Astrocyte (in vitro differentiated cells and primary cell): ENCODE results near the gene APH1B. TPM values are rescaled to one million over a fixed set of nuclear protein-coding genes. Genes with fewer than 3 reads are reported as not detected.

ENCODE experiments used
- DNase-seq: peaks from one replicate; pipeline ENCODE4 v3.0.0-alpha.2; 2010; ENCODE audit warnings: low read depth
- FAIRE-seq: peaks from 2 replicates; lab custom pipeline; 2011; peaks lifted over from hg19 to GRCh38; lab: Jason Lieb, UNC
- H2AFZ ChIP-seq: 2 replicates; pipeline ENCODE4 v1.6.0; 2012; ENCODE audit warnings: low read depth, low read length, inconsistent platforms
- H3K27ac ChIP-seq: 2 replicates; pipeline ENCODE4 v1.5.1; 2011; ENCODE audit warnings: low read depth, low read length, inconsistent platforms
- H3K27me3 ChIP-seq: 2 replicates; pipeline ENCODE4 v1.6.0; 2011; ENCODE audit warnings: low read length, inconsistent platforms; ENCODE audit not compliant: insufficient read depth
- H3K36me3 ChIP-seq: 2 replicates; pipeline ENCODE4 v1.5.1; 2011; ENCODE audit warnings: low read length, inconsistent platforms; ENCODE audit not compliant: insufficient read depth
- H3K4me1 ChIP-seq: 2 replicates; pipeline ENCODE4 v1.5.1; 2011; ENCODE audit warnings: low read length, inconsistent platforms; ENCODE audit not compliant: insufficient read depth
- H3K4me2 ChIP-seq: 2 replicates; pipeline ENCODE4 v1.6.0; 2012; ENCODE audit warnings: low read length, inconsistent platforms
- H3K4me3 ChIP-seq: 2 replicates; pipeline ENCODE4 v1.5.1; 2011; ENCODE audit warnings: low read depth, mild to moderate bottlenecking, low read length, inconsistent platforms; ENCODE audit not compliant: insufficient read depth
- H3K79me2 ChIP-seq: 2 replicates; pipeline ENCODE4 v1.6.0; 2012; ENCODE audit warnings: mild to moderate bottlenecking, low read length, inconsistent platforms; ENCODE audit not compliant: insufficient read depth
- H3K9ac ChIP-seq: 2 replicates; pipeline ENCODE4 v1.6.0; 2012; ENCODE audit warnings: mild to moderate bottlenecking, low read length, inconsistent platforms
- H3K9me3 ChIP-seq: 2 replicates; pipeline ENCODE4 v1.5.1; 2012; ENCODE audit warnings: low read depth, mild to moderate bottlenecking, low read length, inconsistent platforms; ENCODE audit not compliant: insufficient read depth
- H4K20me1 ChIP-seq: 2 replicates; pipeline ENCODE4 v1.6.0; 2012; ENCODE audit warnings: low read length, inconsistent platforms; ENCODE audit not compliant: insufficient read depth
- H3K27ac Mint-ChIP-seq: one replicate; pipeline ENCODE4 v1.8.0; 2021; ENCODE audit warnings: mild to moderate bottlenecking, mixed read lengths; ENCODE audit not compliant: unreplicated experiment
- H3K27me3 Mint-ChIP-seq: one replicate; pipeline ENCODE4 v1.8.0; 2021; ENCODE audit warnings: low read depth, mixed read lengths; ENCODE audit not compliant: unreplicated experiment
- H3K36me3 Mint-ChIP-seq: one replicate; pipeline ENCODE4 v1.8.0; 2021; ENCODE audit warnings: low read depth, mixed read lengths; ENCODE audit not compliant: unreplicated experiment
- H3K4me1 Mint-ChIP-seq: one replicate; pipeline ENCODE4 v1.8.0; 2021; ENCODE audit warnings: low read depth, mixed read lengths; ENCODE audit not compliant: unreplicated experiment
- H3K4me3 Mint-ChIP-seq: one replicate; pipeline ENCODE4 v1.8.0; 2021; ENCODE audit warnings: mild to moderate bottlenecking, moderate library complexity, mixed read lengths; ENCODE audit not compliant: unreplicated experiment
- H3K9me3 Mint-ChIP-seq: one replicate; pipeline ENCODE4 v1.8.0; 2021; ENCODE audit warnings: mild to moderate bottlenecking, mixed read lengths; ENCODE audit not compliant: unreplicated experiment
- EZH2 ChIP-seq: IDR thresholded peaks from 2 replicates; pipeline ENCODE4 v1.6.1; 2012; ENCODE audit warnings: mild to moderate bottlenecking, low read length, inconsistent platforms; ENCODE audit not compliant: insufficient read depth
- total RNA-seq: library from RNA; stranded (reverse); gene quantifications from 2 replicates; pipeline ENCODE4 v1.2.1, GENCODE V29; 2021
- TF ChIP-seq, protein P1 (sequence below): IDR thresholded peaks from 2 replicates; pipeline ENCODE4 v1.5.1; 2011; ENCODE audit warnings: low read depth, mild to moderate bottlenecking, inconsistent platforms, low read length, moderate library complexity; ENCODE audit not compliant: insufficient read depth

The APH1B gene
- total RNA-seq, 1 donor from 2014 or later = 18.2 TPM

DNA sequence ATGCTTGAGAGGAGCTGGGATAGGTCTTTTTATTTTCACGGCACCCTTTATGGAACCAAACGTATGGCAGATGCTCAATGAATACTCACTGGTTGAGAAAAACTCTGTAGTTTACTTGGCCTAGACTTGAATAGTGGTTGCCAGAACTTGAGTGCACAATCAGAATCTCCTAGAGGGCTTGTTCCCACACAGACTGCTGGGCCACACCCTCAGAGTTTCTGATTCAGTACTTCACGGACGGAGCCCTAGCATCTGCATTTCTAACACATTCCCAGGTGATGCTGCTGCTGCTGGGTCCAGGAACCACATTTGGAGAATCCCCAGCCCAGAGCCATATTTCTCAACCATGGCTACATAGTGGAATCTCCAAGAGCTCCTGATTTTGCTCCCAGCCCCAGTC, 79.7 kb downstream of the APH1B start:
- no peak overlapping the region for H3K9ac ChIP-seq
- no peaks in the 10 kb centered on the region for H3K36me3 Mint-ChIP-seq
- no peak overlapping the region for H2AFZ ChIP-seq
- H3K79me2 ChIP-seq = no peaks in the 10 kb centered on the region
- H3K27me3 ChIP-seq = no peaks in the 10 kb centered on the region
- FAIRE-seq = no peak
- no peaks in the 10 kb centered on the region for H3K4me1 Mint-ChIP-seq
- H3K27ac ChIP-seq = no peak overlapping the region
- no peak overlapping the region for H3K4me3 ChIP-seq
- H3K27ac Mint-ChIP-seq = no peak overlapping the region
- H3K4me2 ChIP-seq = no peak overlapping the region
- TF ChIP-seq EZH2 = no peak
- peaks cover 59% of the 10 kb centered on the region for H3K27me3 Mint-ChIP-seq
- no peaks in the 10 kb centered on the region for H3K9me3 ChIP-seq
- peaks cover 2% of the 10 kb centered on the region for H3K36me3 ChIP-seq
- H3K4me3 Mint-ChIP-seq = no peak overlapping the region
- H4K20me1 ChIP-seq = no peaks in the 10 kb centered on the region
- no peak for DNase-seq
- no peaks in the 10 kb centered on the region for H3K4me1 ChIP-seq
- peaks cover 4% of the 10 kb centered on the region for H3K9me3 Mint-ChIP-seq

DNA sequence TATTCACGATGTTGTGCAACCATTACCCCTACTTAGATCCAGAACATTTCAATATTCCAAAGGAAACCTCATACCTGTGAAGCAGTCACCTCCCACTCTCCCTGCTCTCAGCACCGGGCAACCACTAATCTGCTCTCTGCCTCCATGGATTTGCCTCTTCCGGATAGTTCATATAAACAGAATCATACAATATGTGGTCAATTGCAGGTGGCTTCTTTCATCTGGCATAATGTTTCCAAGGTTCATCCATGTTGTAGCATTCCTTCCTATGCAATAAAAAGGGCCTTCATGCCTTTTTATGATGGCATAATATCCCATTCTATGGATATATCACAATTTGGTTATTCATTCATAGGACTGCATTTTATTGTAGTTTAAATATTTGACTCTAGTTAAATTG, 80.3 kb downstream of the APH1B start:
- Histone ChIP-seq H3K4me3 (no peak overlapping the region), H3K9ac (no peak overlapping the region), H3K4me1 (no peaks in the 10 kb centered on the region), H2AFZ (no peak overlapping the region), H3K27ac (no peak overlapping the region), H4K20me1 (no peaks in the 10 kb centered on the region), H3K79me2 (no peaks in the 10 kb centered on the region), H3K36me3 (peaks cover 2% of the 10 kb centered on the region), H3K9me3 (no peaks in the 10 kb centered on the region), H3K27me3 (no peaks in the 10 kb centered on the region), H3K4me2 (no peak overlapping the region)
- Mint-ChIP-seq H3K4me3 (no peak overlapping the region), H3K36me3 (no peaks in the 10 kb centered on the region), H3K27me3 (peaks cover 62% of the 10 kb centered on the region), H3K9me3 (peaks cover 4% of the 10 kb centered on the region), H3K4me1 (no peaks in the 10 kb centered on the region), H3K27ac (no peak overlapping the region)
- no peak for FAIRE-seq
- no peak for DNase-seq
- TF ChIP-seq EZH2 = no peak
- TF ChIP-seq, protein P1, sequence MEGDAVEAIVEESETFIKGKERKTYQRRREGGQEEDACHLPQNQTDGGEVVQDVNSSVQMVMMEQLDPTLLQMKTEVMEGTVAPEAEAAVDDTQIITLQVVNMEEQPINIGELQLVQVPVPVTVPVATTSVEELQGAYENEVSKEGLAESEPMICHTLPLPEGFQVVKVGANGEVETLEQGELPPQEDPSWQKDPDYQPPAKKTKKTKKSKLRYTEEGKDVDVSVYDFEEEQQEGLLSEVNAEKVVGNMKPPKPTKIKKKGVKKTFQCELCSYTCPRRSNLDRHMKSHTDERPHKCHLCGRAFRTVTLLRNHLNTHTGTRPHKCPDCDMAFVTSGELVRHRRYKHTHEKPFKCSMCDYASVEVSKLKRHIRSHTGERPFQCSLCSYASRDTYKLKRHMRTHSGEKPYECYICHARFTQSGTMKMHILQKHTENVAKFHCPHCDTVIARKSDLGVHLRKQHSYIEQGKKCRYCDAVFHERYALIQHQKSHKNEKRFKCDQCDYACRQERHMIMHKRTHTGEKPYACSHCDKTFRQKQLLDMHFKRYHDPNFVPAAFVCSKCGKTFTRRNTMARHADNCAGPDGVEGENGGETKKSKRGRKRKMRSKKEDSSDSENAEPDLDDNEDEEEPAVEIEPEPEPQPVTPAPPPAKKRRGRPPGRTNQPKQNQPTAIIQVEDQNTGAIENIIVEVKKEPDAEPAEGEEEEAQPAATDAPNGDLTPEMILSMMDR = no peak

- Histone ChIP-seq H3K36me3 (peaks cover 2% of the 10 kb centered on the region), H3K4me1 (no peaks in the 10 kb centered on the region), H3K79me2 (no peaks in the 10 kb centered on the region), H3K27me3 (no peaks in the 10 kb centered on the region), H3K4me2 (no peak overlapping the region), H3K4me3 (no peak overlapping the region), H4K20me1 (no peaks in the 10 kb centered on the region), H3K9ac (no peak overlapping the region), H3K27ac (no peak overlapping the region), H3K9me3 (no peaks in the 10 kb centered on the region), H2AFZ (no peak overlapping the region)
- H3K4me3 Mint-ChIP-seq = no peak overlapping the region
- peaks cover 61% of the 10 kb centered on the region for H3K27me3 Mint-ChIP-seq
- TF ChIP-seq EZH2 = no peak
- TF ChIP-seq, protein P1 = no peak
- H3K36me3 Mint-ChIP-seq = no peaks in the 10 kb centered on the region
- H3K9me3 Mint-ChIP-seq = peaks cover 6% of the 10 kb centered on the region
- H3K27ac Mint-ChIP-seq = no peak overlapping the region
- H3K4me1 Mint-ChIP-seq = no peaks in the 10 kb centered on the region
- FAIRE-seq = no peak
- DNase-seq = no peak
These were observed 81.0 kb downstream of the APH1B start for GRCh38 chr15:63358241-63359029.

Other genes with a start within 250 kb of the APH1B start
- 2,922 and 3,062 TPM in 2 replicates for gene TPM1, start 234.9 kb upstream of the APH1B start, total RNA-seq
- gene LACTB, start 155.7 kb upstream of the APH1B start, total RNA-seq = 29.8 and 37.2 TPM in 2 replicates
- gene RPS27L, start 120.1 kb upstream of the APH1B start, total RNA-seq = 428 and 484 TPM in 2 replicates
- gene RAB8B, start 88.0 kb upstream of the APH1B start, total RNA-seq = 45.7 and 49.3 TPM in 2 replicates
- gene CA12, start 104.2 kb downstream of the APH1B start, total RNA-seq = 0.54 and 0.70 TPM in 2 replicates
- gene USP3, start 227.0 kb downstream of the APH1B start, total RNA-seq = 38.1 and 40.1 TPM in 2 replicates